Activated CD4-positive, alpha-beta T cell treated with anti-CD3 and anti-CD28 coated beads, Interleukin-2, amount 50 U/mL, for 1 hour (primary cell): ENCODE data around the gene MRPL58.
"Not testable (repeated sequence)": the region's sequence is repeated elsewhere in the genome, so short reads cannot be mapped to it uniquely, and the experiment has no call there.

ENCODE experiments used
- DNase-seq: peaks from one replicate; pipeline ENCODE4 v3.0.0-alpha.2; 2020

The MRPL58 gene

GRCh38 chr17:74987909-74988711 is 24.4 kb upstream of the MRPL58 start:
- peak; percentile 8 for DNase-seq

DNA sequence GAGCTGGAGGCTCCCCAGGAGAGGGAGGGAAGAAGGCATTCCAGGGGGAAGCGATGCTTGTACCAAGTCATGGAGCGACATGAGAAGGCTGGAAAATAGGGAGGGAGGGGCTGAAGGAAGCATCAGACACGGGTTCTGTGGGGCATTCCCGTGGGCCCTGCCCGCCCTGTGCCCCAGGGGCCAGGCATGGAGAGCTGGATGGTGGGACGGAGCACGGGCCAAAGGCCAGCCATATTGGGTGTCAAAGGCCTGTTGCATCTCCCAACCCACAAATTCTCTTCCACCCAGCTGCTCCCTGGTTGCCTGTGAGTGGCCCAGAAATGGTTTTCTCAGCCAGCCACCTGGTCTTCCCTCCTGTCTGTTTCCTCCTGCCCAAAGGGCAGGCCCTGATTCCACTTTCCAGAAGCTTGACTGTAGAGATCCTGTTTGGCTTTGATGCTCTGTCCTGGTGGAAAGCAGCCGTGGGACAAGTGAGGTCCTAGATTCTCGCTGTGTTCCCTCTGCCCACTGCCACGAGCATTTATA is 21.8 kb upstream of the MRPL58 start:
- DNase-seq = no peak

DNA sequence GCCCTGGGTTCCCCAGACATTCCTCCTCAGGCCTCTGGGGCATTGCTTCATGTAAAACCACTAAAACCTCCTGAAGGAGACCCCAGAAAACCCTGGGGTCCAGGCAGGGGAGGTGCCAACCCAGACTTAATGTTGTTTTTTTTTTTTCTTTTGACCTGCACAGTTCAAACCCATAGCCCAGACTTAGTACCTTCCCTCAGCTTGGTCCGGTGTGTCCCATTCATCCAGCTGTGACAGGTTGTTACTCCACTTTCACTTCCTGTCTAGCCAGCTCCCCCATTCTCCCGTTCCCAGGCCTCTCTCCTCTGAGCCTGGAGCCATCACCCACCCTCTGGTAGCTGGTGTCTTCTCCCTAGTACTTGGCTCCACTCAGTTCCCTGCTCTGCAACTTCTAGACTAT is 20.2 kb upstream of the MRPL58 start:
- no peak for DNase-seq

- DNase-seq = no peak
Measured at GRCh38 chr17:74994440-74994839, 18.0 kb upstream of the MRPL58 start.

GRCh38 chr17:74995847-74996246 is 16.6 kb upstream of the MRPL58 start:
- DNase-seq = no peak

DNA sequence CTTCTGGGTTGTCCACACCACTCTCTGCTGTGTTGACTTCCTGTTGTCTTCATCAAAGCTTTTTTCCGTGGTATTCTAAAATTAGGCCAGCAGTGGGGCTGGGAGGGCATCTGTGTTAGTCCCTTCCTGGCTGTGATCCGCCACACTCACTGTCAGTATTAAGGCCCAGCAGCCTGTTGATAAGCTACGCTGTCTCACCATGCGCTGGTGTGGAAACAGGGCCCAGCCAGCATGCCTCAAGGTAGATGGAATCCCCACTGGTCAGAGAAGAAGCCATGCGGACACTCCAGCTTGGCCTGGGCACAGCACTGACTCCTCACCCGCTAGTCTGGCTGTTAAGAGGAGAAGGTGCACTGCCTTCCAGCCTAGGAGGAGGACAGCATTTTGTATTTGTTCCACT is 13.7 kb upstream of the MRPL58 start:
- no peak for DNase-seq

DNA sequence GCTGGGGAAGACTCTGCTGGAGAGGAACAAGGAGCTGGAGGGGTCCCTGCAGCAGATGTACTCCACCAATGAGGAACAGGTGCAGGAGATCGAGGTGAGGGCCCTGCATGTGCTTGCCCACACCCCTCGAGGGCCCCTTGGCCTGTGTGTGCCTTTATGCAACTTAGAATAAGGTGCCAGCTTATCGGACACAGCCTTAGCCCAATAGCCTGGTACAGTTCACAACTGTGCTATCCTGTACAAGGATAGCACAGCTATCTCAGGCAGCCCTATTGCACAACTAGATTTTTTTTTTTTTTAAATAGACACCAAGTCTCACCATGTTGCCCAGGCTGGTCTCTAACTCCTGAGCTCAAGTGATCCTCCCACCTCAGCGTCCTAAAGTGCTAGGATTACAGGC is 12.9 kb upstream of the MRPL58 start:
- DNase-seq = no peak

GRCh38 chr17:75001915-75002843 is 10.3 kb upstream of the MRPL58 start:
- DNase-seq = no peak

- DNase-seq = no peak
Measured at GRCh38 chr17:75003070-75003956, 9.2 kb upstream of the MRPL58 start.

DNA sequence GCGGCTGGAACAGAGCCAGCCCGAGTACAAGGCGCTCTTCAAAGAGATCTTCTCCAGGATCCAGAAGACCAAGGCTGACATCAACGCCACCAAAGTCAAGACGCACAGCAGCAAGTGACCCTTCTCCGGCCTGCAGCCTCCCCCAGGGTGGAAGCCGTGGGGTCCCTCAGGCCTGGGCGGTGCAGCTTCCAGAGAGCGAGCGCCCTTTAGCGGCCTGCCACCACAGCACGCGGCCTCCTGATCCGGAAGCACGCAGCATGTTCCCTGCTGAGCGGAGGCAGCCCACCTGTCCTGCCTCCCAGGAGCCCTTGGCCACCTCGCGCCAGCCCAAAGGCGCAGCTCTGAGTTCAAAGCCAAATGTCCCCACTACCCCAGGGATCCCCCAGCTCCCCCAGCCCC is 8.5 kb upstream of the MRPL58 start:
- DNase-seq = no peak

DNA sequence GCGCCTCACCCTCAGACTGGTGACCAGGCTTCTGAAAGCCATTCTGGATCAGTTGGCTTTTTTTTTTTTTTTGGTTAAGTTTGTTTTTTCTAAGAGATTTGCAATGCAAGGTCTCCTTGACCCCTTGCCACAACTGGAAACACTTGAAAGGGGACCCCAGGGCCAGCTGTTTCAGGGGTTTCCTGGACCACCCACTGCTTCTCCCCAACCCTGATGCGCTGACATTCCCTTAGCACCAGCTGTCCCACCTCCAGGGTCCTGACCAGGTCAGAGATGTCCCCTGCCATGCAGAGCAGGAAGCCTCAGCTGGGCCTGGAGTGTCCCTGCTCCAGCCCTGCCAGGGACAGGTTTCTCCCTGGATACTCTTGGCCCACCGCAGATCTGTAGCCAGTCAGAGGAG is 8.1 kb upstream of the MRPL58 start:
- no peak for DNase-seq

DNA sequence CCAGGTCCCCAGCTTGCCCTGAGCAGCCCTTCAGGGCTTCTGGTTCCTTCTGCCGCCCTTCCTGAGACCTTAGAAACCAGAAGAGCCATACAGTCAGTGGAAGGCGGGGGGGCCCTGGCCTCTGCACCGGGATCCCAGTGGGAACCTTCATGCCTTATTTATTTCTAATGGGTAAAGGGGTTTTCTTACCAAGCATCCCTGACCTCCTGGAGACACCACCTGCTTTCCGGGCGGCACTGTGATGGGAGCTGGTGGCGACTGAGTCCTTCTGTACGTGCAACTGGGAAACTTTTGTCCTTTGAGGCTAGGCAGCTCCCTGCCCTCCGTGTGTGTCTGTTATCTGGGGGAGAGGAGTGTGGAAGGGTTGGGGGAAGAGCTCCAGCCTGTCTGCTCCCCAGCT is 7.2 kb upstream of the MRPL58 start:
- DNase-seq = no peak

DNA sequence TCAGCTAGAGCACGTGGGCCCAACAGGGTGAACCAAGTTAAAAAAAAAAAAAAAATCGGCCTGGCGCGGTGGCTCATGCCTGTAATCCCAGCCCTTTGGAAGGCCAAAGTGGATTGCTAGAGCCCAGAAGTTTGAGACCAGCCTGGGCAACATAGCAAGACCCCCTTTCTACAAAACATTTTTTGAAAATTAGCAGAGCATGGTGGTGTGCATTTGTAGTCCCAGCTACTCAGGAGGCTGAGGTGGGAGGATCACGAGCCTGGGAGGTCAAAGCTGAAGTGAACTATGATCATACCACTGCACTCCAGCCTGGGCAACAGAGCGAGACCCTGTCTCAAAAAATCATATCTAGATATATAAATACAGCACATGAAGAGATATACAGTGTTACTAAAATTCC is 6.4 kb upstream of the MRPL58 start:
- DNase-seq = not testable (repeated sequence)

- no peak for DNase-seq
Measured at GRCh38 chr17:75006653-75007052, 5.8 kb upstream of the MRPL58 start.

DNA sequence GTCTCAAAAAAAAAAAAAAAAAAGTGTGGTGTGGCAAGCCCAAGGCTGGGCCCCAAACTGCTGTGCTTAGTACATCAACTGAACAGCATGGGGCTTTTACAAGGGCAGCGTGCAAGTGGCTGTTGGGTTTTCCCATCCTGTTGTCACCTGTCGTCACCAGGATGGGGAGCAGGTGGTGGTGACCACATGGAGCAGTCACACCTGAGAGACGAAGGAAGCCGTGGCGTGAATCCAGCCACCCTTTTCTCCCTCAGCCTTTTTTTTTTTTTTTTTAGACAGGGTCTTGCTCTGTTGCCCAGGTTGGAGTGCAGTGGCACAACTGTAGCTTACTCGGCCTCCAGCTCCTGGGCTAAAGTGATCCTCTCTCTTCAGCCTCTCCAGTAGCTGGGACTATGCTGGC is 4.1 kb upstream of the MRPL58 start:
- no peak for DNase-seq

- DNase-seq = no peak
Measured at GRCh38 chr17:75009139-75009724, 3.2 kb upstream of the MRPL58 start.

GRCh38 chr17:75010683-75011400 is 1.6 kb upstream of the MRPL58 start:
- DNase-seq = no peak

DNA sequence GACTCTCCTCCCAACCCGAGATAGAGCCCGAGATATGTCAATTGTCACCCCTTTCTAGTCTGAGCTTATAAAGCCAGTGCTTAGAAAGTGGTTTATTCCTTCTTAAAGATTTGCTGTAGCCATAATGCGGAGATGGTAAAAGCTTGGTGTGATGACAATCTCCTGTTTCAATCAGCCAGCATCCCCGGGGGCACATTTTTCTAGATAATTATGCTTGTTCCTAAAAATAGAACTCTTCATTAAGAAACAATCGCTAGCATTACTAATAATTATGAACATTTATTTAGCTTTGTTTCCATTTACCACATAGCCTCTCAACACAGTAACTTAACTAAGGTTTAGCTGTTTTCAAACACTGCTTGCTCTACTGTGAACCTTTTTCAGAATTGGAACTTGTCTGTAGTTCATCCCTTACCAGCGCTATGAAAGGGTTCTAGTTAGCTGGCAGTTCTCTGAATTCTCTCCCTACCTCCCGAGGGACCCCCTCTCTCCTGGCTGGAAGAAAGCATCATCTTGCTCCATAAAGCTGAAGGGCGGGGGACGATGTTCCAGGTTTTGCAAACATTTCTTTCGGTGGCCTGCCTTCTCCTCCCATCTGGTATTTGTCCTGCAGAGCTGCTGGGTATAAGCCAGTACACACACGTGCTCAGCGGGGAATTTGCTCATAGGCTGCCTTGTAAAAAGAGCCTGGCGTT is 922 bp upstream of the MRPL58 start:
- no peak for DNase-seq

DNA sequence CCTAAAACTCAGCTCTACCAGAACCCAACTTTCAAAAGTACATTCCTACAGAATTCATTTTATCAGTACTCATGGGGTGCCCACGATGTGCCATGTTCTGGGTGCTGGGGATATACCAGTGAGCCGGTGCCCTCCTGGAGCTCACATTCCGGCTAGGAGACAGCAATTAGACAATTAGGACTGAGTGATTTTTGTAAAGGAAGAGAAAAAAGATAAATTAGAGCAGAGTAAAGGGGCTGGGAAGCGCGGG is 449 bp upstream of the MRPL58 start:
- DNase-seq = no peak

GRCh38 chr17:75013092-75013559 is 656 bp downstream of the MRPL58 start:
- no peak for DNase-seq

- DNase-seq = no peak
Measured at GRCh38 chr17:75019146-75019545, 6.7 kb downstream of the MRPL58 start.
